HG03565 (cell line): Measurements from ENCODE around the gene UBASH3A.

Experiments
- ATAC-seq: cut with Tn5 transposase; IDR thresholded peaks from one replicate; pipeline ENCODE4 v1.9.1; 2021; ENCODE audit warnings: mild to moderate bottlenecking, moderate library complexity; ENCODE audit not compliant: unreplicated experiment

UBASH3A gene

DNA sequence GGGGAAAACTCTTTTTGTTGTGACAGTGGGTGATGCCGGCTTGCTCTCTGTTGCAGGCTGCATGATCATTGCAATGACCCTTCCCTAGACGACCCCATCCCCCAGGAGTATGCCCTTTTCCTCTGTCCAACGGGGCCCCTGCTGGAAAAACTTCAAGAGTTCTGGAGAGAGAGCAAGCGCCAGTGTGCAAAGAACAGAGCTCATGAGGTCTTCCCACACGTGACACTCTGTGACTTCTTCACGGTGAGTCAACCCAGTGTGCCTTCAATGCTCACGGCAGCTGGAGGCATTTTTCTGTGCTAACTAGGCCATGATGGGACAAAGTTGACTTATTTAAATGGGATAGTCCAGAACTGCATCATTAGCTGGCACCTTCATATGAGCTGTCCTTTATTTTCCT, 5.7 kb downstream of the UBASH3A start:
- ATAC-seq, result no peak

DNA sequence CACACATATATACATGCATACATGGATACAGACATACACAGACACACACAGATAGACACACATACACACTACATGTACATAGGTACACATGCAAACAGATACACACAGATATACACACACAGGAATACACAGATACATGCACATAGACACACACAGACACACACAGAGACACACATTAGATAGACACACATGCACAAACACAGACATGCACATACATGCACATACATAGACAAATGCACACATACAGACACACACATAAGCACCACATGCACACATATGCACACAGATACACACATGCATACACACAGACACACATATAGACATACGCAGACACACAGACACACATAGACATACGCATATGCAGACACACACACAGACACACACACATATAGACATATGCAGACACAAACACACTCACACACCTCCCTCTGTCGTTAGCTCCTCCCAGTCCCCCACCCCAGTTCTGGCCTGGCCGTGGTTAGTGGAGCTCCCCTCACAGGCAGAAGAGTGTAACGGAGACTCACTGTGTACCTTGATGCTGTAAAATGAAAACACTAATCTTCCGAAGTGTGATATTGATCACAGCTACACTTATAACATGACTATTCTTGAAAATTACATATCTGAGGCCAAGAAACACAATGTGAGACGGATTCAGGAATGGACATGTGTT, 7.6 kb downstream of the UBASH3A start:
- no peak for ATAC-seq

DNA sequence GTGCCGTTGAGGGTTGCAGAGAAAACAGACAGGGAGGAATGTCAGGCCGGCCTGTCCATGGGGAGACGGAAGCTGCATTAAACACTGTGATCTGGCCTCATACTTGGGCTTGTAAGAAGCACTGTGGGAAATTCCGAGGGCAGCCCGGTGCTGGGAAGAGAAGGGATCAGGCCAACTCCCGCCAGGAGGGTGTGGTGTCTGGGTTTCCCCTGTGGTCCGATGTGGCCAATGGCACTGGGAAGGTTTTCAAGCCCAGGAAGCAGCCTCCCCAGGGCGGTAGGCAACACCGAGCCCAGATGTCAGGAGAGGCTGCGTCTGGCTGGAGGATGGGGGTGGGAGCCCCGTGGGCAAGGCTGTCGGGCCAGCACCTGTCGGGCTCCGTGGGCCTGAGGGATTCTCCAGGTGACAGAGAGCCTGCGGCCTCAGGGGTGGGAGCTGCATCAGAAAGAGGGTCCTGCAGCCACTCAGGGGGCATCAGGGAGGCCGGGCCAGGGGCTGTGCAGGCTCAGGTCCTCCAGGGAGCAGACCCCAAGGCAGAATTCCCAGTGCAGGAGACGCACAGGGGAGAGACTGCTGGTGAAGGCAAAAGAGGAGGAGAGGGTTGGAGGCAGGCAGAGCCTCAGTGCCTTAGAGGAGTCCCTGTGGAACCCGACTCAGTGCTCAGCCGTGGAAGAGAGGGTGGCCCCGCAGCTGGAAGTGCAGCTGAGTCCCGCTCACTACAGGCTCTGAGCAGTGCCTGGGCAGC, 8.4 kb downstream of the UBASH3A start:
- no peak for ATAC-seq

DNA sequence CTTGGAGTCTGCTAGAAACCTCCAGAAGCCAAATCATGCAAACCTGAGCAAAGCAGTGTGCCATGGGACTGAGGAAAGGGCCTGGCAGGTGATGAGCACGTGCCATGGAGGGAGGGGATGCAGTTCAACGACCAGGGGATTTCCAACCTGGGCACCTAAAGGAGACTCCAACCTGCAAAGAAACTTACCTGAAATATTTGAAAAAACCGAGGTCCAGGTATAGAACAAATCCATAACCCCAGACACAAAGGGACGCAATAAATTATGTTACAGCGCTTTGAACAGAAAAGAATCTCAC, 8.9 kb downstream of the UBASH3A start:
- ATAC-seq, result no peak

DNA sequence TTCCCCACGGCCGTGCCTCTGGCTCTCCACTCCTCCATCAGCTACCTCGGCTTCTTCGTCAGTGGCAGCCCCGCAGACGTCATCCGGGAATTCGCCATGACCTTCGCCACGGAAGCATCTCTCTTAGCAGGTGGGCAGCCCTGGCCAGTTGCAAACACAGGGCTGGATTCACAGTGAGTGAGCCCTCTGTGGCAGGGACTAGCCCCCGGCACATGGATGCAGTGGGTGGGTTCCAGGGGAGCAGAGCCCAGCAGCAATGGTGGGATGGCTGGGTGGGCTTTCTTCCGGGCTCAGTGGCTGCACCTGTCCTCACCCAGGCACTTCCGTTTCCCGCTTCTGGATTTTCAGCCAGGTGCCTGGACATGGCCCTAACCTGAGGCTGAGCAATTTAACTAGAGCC, 9.4 kb downstream of the UBASH3A start:
- ATAC-seq, result no peak

DNA sequence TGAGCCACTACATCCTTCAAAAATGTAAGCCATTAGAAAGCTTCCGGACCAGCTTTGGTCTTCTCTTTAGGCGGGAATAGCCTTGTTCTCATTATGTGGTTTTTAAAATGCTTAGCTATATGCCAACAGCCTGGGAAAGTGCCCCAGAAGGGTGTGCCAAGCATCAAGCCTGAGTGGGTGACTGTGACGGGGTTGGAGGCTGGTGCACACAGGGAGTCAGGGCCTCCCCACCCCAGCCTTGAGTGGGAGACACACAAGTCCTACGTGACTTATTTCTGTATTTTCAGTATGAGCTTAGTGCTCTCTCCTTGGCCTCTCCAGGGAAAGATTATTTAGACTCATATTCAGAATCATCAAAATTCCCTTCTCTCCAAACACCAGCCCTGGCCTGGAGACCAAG, 9.8 kb downstream of the UBASH3A start:
- ATAC-seq, result no peak

DNA sequence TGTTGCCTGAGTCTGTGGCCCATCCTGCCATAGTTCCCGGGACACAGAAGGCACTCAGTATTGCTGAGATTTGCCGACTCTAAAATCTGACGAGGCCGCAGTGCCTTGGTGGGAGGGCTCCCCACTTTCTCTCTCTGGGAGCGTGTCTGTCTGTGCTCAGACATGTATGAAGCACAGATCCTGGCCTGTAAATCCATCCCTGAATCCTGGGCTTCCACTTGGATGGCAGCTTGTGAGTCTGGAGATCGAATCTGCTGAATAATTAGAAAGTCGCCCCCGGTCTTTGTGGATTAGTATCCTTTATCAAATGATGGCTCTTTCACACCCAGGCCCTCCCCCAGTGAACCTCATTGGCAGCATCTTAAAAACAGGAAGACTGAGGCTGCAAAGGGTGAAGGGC, 10.4 kb downstream of the UBASH3A start:
- ATAC-seq, result no peak

DNA sequence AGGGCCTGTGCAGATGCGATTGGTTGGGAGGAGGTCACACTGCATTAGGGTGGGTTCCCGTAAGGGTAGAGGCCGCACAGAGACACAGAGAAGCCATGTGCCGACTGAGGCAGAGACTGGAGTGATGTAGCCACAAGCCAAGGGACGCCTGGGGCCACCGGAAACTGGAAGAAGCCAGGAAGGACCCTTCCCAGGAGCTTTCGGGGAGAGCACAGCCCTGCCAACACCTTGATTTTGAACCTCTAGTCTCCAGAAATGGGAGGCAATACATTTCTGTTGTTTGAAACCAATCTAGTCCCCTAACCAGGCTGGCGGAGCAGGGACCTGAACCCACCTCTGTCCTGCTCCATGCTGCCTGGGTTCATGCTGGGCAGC, 10.8 kb downstream of the UBASH3A start:
- no peak for ATAC-seq

DNA sequence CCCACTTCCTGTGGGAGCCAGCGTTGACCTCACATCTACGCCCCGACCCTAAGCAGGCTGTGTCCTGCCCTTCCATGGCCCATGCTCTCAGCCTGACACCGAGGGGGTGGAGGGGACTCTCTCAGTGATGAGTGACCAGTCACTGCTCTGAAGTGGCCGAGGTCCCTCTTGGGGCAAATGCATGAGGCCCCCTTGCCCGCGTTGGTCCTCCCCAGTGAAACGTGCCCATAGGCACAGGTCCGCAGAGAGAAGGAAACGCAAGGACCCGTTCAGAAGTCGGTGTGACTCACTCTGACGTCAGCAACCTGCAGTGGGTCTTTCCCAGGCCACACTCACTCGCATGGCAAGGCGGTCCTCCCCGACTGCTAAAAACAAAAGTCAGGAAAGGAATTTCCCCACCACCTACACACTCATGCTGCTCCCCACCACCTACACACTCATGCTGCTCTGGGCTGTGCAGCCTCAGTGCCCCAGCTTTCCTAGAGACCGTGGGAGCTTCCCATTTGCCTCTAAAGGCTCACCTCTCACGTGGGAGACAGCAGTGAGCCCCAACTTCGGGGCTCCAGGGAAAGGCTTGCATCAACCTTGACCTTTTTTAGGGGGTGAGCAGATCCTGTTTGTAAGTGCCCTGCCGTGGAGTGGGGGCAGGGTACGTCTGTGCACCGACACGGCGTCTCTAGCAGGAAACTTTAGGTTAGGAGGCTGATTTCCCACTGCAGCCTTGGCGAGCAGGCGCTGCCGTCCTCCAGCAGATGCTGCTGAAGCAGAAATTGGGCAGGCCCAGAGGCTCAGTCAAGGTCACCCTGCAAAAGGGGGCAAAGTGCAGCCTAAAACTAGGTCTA, 11.4 kb downstream of the UBASH3A start:
- peak; percentile 70 for ATAC-seq

DNA sequence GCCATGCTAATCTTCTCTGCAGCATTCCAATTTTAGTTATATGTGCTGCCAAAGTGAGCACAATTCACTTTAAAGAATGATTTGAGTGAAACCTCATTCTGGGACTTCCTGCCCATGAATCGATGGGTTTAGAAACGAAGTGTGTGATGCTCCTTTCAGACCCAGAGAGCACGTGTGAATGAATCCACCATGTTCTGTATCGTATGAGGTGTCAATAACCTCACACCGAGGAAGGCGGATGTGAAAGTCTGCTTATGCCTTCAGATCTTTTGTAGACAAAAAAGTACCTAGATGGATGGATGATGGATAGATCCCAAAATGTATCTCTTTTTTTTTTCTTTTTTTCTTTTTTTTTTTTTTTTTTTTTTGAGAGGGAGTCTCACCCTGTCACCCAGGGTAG, 13.8 kb downstream of the UBASH3A start:
- ATAC-seq, result no peak

DNA sequence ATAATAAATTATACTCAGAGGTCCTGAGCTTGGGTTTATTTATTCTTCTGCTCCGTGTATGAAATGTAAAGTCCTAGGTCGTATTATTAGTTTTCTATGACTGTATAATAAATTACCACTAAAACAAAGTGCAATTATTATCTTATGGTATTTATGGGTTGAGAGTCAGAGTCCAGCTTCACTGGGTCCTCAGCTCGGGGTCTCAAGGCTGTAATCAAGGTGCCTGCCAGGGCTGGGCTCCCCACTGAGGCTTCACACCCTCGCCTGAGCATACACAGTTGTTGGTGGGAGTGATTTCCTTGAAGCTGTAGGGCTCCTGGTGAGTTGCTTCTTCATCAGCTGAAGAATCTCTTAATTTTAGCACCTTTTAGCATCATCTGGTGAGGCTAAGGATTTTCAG, 15.2 kb downstream of the UBASH3A start:
- no peak for ATAC-seq

DNA sequence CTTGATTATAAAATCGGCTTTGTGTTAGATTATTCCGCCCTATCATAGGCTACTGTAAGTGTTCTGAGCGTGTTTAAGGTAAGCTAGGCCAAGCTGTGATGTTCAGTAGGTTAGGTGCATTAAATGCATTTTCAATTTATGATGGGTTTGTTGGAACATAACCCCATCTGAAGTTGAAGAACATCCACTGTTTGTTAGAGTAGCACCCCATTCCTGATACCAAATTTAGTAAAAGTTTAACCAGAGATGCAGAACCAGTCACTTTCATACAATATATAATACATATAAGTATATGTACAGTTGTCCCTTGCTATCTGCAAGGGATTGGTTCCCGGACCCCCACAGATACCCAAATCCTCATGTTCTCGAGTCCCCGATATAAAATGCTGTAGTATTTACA, 16.1 kb downstream of the UBASH3A start:
- ATAC-seq, result no peak

DNA sequence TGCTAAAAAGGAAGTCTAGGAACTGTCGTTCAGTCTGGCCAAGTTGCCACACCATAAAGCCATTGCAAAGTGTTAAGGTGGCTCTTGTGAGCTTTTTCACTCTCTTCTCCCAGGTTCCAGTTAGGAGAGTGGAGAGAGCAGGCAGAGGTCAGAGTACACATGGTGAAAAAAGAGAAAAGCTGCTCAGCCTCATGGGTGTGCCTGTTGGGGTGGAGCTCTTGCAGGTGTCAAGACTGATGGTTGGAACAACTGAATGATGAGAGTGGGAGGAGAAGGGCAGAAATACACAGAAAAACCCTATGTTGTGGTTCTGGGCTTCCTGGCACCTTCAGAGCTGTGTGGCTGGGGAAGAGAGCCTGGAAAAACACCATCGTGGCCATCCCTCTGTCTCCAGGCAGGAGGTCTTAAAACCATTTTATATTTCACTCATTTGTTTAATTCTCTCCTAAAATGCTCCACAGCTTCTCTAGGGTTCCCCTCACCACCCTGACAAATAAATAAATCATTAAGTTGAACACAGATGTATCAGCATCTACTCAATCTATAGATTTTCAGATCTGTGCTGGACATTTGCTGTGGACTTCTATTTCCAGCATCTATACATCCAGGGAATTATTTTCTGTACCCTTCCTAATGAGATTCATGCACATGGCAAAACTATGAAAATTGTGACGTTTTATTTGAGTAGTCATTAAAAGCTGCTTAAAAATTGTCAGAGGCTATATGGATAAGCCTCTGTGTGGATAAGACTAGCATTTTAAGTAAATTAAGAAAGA, 17.5 kb downstream of the UBASH3A start:
- ATAC-seq, result no peak

DNA sequence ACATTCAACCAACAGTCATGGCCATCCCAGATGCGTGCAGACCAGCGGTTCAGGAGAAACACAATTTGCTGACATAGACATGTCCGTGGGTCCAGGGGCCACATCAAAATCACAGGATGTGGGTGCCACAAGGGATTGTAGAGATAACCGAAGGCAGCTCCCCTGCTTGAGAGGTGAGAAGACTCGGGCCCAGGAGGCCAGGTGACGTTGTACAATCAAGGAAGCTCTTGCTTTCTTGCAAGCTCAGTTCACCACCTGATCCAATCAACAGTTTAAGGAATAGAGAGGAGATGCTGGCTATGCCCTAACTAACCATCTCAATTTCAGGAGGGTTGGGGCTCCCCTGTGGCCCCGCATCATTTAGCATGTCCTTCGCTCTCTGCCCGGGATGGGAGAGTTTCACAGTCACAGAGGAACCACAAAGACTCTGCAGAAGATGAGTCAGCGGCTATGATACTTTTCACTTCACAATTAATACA, 19.5 kb downstream of the UBASH3A start:
- peak; percentile 42 for ATAC-seq

DNA sequence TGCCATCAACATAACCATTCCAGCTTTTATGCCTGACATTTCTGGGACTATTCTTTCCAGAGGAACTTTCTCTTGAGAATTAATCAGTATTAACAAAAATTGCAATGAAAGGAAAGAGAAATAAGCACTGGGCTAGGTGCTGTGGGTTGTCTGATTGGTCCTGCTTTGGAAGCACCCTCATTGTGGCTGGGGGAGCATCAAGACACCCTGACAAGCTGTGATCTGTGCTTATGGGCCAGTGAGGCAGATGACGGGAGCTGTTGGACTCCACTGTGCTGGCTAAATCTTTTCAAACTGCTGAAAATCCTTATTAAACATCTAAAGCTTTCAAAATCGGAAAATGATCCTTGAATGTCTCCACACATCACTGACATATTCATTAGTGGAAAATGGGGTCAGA, 20.0 kb downstream of the UBASH3A start:
- ATAC-seq, result no peak

DNA sequence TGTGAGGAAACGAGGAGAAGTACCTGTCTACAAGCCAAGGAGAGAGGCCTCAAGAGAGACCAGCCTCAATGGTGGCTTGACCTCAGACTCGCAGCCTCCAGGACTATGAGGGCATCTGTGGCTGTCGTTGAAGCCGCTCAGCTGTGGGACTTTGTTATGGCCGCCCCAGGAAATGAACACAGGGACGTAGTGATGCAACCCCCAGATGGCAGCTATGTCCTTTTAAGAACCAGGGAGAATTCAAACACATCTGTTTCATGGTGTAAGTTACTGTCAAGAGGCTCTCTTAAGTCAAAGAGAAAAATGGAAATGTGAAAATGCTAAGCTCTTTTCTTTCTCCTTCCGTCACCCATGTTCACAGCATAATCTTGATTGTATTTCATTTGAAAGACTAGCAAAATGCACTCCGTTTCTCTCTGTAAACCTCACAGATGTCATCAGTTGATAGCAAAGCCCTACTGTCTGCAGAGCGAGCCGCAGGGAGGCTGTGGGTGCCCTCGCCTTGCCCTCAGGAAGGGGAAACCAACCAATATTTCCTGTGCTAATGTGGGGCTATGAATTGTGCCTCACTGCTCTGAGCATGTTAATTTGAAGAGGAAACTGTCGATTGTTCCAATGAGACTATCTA, 21.3 kb downstream of the UBASH3A start:
- ATAC-seq, result no peak

DNA sequence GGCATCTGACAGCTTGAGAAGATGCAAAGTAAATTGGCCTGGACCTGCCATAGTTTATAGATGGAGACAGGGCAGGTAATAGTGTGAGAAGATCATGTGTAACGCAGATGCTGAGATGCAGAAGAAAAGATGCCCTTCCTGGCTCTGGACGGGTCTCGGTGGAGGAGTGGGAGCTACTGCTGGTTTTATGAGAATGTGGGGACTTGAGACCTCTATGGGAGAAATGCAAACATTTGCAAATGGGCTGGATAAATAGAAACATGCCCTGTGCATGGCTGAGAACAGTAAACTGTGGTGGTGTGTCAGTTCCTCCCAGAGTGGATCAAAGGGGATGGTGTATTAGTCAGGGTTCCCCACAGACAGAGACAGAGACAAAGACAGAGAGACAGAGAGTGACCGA, 21.9 kb downstream of the UBASH3A start:
- no peak for ATAC-seq

DNA sequence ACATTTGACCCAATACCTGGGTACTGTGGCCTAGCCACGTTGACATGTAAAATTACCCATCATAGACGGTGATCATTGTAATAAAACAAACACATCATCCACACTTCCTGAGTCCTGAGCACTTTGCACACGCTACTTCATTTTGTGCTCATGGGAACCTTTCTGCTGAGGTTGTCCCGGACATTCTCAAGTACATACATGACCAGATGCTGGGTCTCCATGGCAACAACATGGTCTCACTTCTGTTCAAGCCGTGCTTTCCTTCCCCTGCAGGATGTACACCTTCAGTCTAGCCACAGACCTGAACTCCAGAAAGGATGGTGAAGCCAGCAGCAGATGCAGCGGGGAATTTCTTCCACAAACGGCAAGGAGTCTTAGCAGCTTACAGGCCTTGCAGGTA, 22.7 kb downstream of the UBASH3A start:
- ATAC-seq, result no peak

DNA sequence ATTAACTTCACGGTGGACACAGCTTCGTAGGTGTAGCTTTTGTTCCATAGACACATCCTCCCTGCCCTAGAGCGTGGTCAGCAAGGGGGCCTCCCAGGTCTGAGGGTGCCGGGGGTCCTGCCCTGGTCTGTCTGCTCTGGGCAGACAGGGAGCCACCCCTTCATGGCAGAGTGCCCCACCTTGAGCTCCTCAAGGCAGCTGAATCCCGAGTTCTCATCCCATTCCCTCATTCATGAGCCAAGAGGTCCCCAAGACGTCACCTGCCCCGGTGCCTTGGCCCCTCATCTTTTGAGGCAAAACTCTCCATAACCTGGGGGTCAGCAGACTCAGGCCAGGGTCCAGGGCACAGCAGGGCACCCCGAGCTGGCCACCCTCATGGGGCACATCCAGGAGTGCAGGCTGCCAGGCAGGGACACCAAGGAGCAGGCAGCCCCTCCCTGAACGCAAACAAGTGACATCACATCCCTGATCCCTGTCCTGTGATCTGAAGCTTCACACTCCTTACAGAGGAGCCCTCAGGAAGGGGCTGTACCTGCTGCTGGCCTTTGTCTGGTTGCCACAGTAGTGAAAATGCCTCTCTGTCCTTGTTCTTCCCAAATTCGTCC, 23.3 kb downstream of the UBASH3A start:
- ATAC-seq, result no peak

DNA sequence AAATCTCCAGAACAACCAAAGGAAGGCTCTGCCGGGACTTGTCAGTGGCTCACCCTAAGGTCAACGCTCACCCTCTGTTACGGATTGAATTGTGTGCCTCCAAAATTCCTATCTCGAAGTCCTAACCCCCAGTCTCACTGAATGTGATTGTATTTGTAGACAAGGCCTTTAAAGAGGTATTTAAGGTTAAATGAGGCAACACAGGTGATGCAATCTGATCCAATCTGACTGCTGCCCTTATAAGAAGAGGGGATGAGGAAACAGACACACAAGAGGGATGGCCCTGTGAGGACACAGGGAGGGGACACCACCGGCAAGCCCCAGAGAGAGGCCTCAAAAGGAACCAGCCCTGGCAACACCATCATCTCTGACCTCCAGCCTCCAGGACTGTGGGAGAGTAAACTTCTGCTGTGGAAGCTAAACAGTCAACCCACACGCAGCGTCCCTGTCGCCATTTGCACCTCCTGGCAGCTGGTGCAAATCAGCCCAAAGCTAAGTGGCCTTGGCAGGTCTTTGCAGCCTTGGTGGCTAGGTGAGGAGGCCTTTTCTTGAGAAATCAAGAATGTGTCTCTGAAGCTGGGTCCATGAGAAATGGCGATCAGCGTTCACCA, 24.2 kb downstream of the UBASH3A start:
- ATAC-seq, result no peak
